GM18519 (cell line): Measurements from ENCODE around the gene KRT75.
"Not testable (repeated sequence)": the region's sequence is repeated elsewhere in the genome, so short reads cannot be mapped to it uniquely, and the experiment has no call there.

Source experiments
- ATAC-seq: cut with Tn5 transposase; IDR thresholded peaks from one replicate; pipeline ENCODE4 v1.9.1; 2021; ENCODE audit warnings: mild to moderate bottlenecking, moderate library complexity; ENCODE audit not compliant: unreplicated experiment, low FRiP score

KRT75 gene

GRCh38 chr12:52418576-52419110 lies 15.5 kb downstream of the KRT75 start:
- ATAC-seq: no peak

- ATAC-seq: no peak
These were observed 16.4 kb downstream of the KRT75 start for GRCh38 chr12:52417740-52418139.

GRCh38 chr12:52416795-52417194 lies 17.4 kb downstream of the KRT75 start:
- ATAC-seq: no peak

- ATAC-seq: no peak
These were observed 18.1 kb downstream of the KRT75 start for GRCh38 chr12:52415870-52416750.

- no peak for ATAC-seq
These were observed 19.2 kb downstream of the KRT75 start for GRCh38 chr12:52414936-52415335.

GRCh38 chr12:52413782-52414345 lies 20.3 kb downstream of the KRT75 start:
- ATAC-seq: no peak

- no peak for ATAC-seq
These were observed 21.0 kb downstream of the KRT75 start for GRCh38 chr12:52413202-52413601.

- no peak for ATAC-seq
These were observed 22.4 kb downstream of the KRT75 start for GRCh38 chr12:52411815-52412214.

GRCh38 chr12:52410589-52411248 lies 23.5 kb downstream of the KRT75 start:
- ATAC-seq: not testable (repeated sequence)

- no peak for ATAC-seq
These were observed 26.3 kb downstream of the KRT75 start for GRCh38 chr12:52407918-52408317.

GRCh38 chr12:52405922-52406385 lies 28.2 kb downstream of the KRT75 start, which contains the start of gene KRT82:
TSS of gene KRT82 (minus strand) at chr12:52406335. CDS start at chr12:52406277, 58 bp downstream.
- ATAC-seq: no peak

GRCh38 chr12:52404951-52405350 lies 29.2 kb downstream of the KRT75 start:
- no peak for ATAC-seq

GRCh38 chr12:52403561-52403960 lies 30.6 kb downstream of the KRT75 start:
- ATAC-seq: no peak

GRCh38 chr12:52402873-52403540 lies 31.2 kb downstream of the KRT75 start:
- ATAC-seq: no peak

- ATAC-seq: no peak
These were observed 31.8 kb downstream of the KRT75 start for GRCh38 chr12:52402377-52402776.

GRCh38 chr12:52401926-52402325 lies 32.2 kb downstream of the KRT75 start:
- no peak for ATAC-seq

- no peak for ATAC-seq
These were observed 32.6 kb downstream of the KRT75 start for GRCh38 chr12:52401526-52401925.

GRCh38 chr12:52400906-52401305 lies 33.3 kb downstream of the KRT75 start:
- no peak for ATAC-seq

GRCh38 chr12:52399756-52400155 lies 34.4 kb downstream of the KRT75 start:
- no peak for ATAC-seq

- no peak for ATAC-seq
These were observed 36.0 kb downstream of the KRT75 start for GRCh38 chr12:52398176-52398575.
